Ishikawa (cell line): ENCODE data around the gene GDPD3.

Experiments
- CEBPB ChIP-seq: IDR thresholded peaks from 2 replicates; pipeline ENCODE4 v1.6.1; 2012
- CREB1 ChIP-seq: IDR thresholded peaks from 2 replicates; pipeline ENCODE4 v1.6.1; 2012; ENCODE audit warnings: low read depth
- EGR1 ChIP-seq: IDR thresholded peaks from 2 replicates; pipeline ENCODE4 v1.6.1; 2012
- EP300 ChIP-seq: IDR thresholded peaks from 2 replicates; pipeline ENCODE4 v1.6.1; 2012; ENCODE audit warnings: borderline replicate concordance
- FOXM1 ChIP-seq: IDR thresholded peaks from 2 replicates; pipeline ENCODE4 v1.6.1; 2012; ENCODE audit warnings: low read depth, borderline replicate concordance
- NFIC ChIP-seq: IDR thresholded peaks from 2 replicates; pipeline ENCODE4 v1.6.1; 2012
- RAD21 ChIP-seq: IDR thresholded peaks from 2 replicates; pipeline ENCODE4 v1.6.1; 2012; ENCODE audit warnings: low read depth
- REST ChIP-seq: IDR thresholded peaks from 2 replicates; pipeline ENCODE4 v1.6.1; 2012; ENCODE audit warnings: low read depth, mild to moderate bottlenecking
- TAF1 ChIP-seq: IDR thresholded peaks from 2 replicates; pipeline ENCODE4 v1.6.1; 2012; ENCODE audit warnings: low read depth, mild to moderate bottlenecking
- TCF12 ChIP-seq: IDR thresholded peaks from 2 replicates; pipeline ENCODE4 v1.6.1; 2012; ENCODE audit warnings: low read depth
- TEAD4 ChIP-seq: IDR thresholded peaks from 2 replicates; pipeline ENCODE4 v1.6.1; 2012
- USF1 ChIP-seq: IDR thresholded peaks from 2 replicates; pipeline ENCODE4 v1.6.1; 2012
- YY1 ChIP-seq: IDR thresholded peaks from 2 replicates; pipeline ENCODE4 v1.6.1; 2012; ENCODE audit warnings: low read depth
- ZBTB7A ChIP-seq: IDR thresholded peaks from 2 replicates; pipeline ENCODE4 v1.6.1; 2012; ENCODE audit warnings: low read depth
- TF ChIP-seq, protein P1 (sequence below): IDR thresholded peaks from 2 replicates; pipeline ENCODE4 v1.6.1; 2012

Gene GDPD3

DNA sequence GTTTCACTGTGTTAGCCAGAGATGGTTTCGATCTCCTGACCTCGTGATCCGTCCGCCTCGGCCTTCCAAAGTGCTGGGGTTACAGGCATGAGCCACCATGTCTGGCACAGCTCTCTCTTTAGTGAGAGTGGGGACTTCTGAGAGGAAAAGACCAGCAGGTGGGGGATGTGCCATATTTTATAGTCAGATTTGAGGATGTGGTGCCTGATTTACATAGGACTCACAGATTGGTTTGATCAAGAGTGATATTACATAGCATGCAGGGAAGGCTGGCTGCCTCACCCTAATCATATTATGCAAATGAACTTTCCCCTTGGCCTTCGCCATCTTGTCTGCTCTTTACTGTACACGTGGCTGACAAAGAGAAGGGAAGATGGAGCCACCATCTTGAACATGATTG, 37.8 kb upstream of the GDPD3 start:
- TF ChIP-seq CREB1 (no peak), EP300 (no peak), TEAD4 (no peak)

GRCh38 chr16:30149250-30149930, 36.1 kb upstream of the GDPD3 start:
- TF ChIP-seq NFIC, result no peak
- TF ChIP-seq, protein P1, sequence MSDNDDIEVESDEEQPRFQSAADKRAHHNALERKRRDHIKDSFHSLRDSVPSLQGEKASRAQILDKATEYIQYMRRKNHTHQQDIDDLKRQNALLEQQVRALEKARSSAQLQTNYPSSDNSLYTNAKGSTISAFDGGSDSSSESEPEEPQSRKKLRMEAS, result no peak
- TF ChIP-seq TEAD4, result no peak
- no peak for TF ChIP-seq EP300
- TF ChIP-seq CEBPB, result no peak
- no peak for TF ChIP-seq USF1
- TF ChIP-seq TCF12, result no peak
- no peak for TF ChIP-seq FOXM1

DNA sequence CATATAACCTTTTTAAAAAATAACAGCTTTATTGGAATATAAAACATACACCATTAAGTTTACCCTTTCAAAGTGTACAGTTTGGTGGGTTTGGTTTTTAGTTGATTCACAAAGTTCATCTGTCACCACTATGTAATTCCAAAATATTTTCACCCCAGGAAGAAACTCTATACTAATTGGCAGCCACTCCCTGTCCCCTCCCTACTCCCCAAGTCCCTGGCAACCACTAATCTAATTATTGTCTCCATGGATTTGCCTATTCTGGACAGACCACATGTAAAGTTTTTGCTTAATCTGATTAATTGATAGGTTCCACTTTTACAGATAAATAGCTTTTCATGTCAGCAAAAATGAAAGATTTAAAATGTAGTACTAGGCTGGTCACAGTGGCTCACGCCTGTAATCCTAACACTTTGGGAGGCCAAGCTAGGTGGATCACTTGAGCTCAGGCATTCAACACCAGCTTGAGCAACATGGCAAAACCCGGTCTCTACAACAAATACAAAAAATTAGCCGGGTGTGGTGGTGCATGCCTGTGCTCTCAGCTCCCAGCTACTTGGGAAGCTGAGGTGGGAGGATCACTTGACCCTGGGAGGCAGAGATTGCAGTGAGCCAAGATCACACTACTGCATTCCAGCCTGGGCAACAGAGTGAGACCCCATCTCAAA, 34.6 kb upstream of the GDPD3 start:
- TF ChIP-seq REST, result no peak
- TF ChIP-seq YY1, result no peak
- no peak for TF ChIP-seq ZBTB7A
- TF ChIP-seq NFIC, result no peak
- TF ChIP-seq CREB1, result no peak

DNA sequence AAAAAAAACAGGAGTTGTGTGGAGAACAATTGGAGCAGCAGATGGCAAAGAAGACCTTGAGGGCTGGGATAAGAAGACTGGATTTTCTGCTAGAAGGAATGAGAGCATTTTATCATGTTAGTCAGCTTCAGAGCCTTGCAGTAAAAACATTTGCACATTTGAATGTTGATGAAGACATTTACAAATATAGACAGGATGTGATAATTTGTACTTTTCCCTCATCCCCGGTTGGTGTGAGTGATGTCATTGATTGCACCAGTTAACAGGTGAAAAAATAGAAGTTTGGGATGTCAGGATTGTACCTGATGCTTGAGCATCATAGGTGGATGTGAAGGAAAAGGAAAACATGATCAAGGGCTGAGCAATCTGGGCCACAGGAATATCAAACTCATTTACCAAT, 32.3 kb upstream of the GDPD3 start:
- TF ChIP-seq REST, result no peak
- TF ChIP-seq TEAD4, result no peak
- TF ChIP-seq, protein P1, result no peak
- TF ChIP-seq EGR1, result no peak
- TF ChIP-seq YY1, result no peak
- TF ChIP-seq RAD21, result no peak
- TF ChIP-seq TCF12, result no peak
- no peak for TF ChIP-seq EP300
- TF ChIP-seq ZBTB7A, result no peak
- TF ChIP-seq FOXM1, result no peak
- no peak for TF ChIP-seq TAF1
- TF ChIP-seq CREB1, result no peak
- TF ChIP-seq USF1, result no peak
- TF ChIP-seq NFIC, result no peak
- no peak for TF ChIP-seq CEBPB

DNA sequence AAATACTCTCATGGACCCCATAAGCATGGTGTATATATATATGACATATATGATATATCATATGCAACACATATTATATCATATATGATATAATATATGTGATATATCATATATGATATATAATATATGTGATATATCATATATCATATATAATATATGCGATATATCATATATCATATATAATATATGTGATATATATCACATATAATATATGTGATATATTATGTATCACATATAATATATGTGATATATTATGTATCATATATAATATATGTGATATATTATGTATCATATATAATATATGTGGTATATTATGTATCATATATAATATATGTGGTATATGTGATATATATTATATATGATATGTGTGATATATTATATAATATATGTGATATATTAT, 31.6 kb upstream of the GDPD3 start:
- TF ChIP-seq EGR1 (no peak), NFIC (no peak), EP300 (no peak), CREB1 (no peak), TEAD4 (no peak)

- TF ChIP-seq, protein P1, result no peak
- TF ChIP-seq TAF1, result no peak
- no peak for TF ChIP-seq FOXM1
- no peak for TF ChIP-seq CREB1
- TF ChIP-seq TCF12, result no peak
- TF ChIP-seq YY1, result no peak
- TF ChIP-seq EGR1, result no peak
- no peak for TF ChIP-seq ZBTB7A
- no peak for TF ChIP-seq CEBPB
- TF ChIP-seq EP300, result no peak
- TF ChIP-seq NFIC, result no peak
- no peak for TF ChIP-seq USF1
- no peak for TF ChIP-seq RAD21
- no peak for TF ChIP-seq REST
- no peak for TF ChIP-seq TEAD4
These were observed 30.7 kb upstream of the GDPD3 start for GRCh38 chr16:30144017-30144416.
